Epithelial cell of esophagus (primary cell): ENCODE measurements around the gene CFAP45.

ENCODE experiments used
- DNase-seq: peaks from one replicate; pipeline ENCODE4 v3.0.0; 2010; ENCODE audit warnings: low read depth
- H3K4me3 ChIP-seq: 2 replicates; pipeline ENCODE4 v1.5.1; 2011; ENCODE audit warnings: mild to moderate bottlenecking, low read length, control low read depth
- CTCF ChIP-seq: IDR thresholded peaks from 2 replicates; pipeline ENCODE4 v1.5.1; 2011; ENCODE audit warnings: low read depth, mild to moderate bottlenecking, low read length, control low read depth, inconsistent platforms; ENCODE audit not compliant: insufficient read depth; ENCODE audit errors: missing control alignments

The CFAP45 gene

GRCh38 chr1:159935719-159936272, 35.8 kb upstream of the CFAP45 start:
- no peak for TF ChIP-seq CTCF
- no peak overlapping the region for H3K4me3 ChIP-seq
- no peak for DNase-seq

GRCh38 chr1:159935305-159935704, 35.3 kb upstream of the CFAP45 start:
- DNase-seq = no peak
- H3K4me3 ChIP-seq = no peak overlapping the region
- TF ChIP-seq CTCF = no peak

- no peak overlapping the region for H3K4me3 ChIP-seq
- no peak for TF ChIP-seq CTCF
- DNase-seq = no peak
Measured at GRCh38 chr1:159934136-159935039, 34.4 kb upstream of the CFAP45 start.

GRCh38 chr1:159933347-159933746, 33.4 kb upstream of the CFAP45 start:
- no peak for TF ChIP-seq CTCF
- no peak overlapping the region for H3K4me3 ChIP-seq
- DNase-seq = peak; percentile 94

- DNase-seq = peak; percentile 64
- no peak overlapping the region for H3K4me3 ChIP-seq
- TF ChIP-seq CTCF = no peak
Measured at GRCh38 chr1:159932296-159933285, 32.6 kb upstream of the CFAP45 start.

GRCh38 chr1:159931795-159932173, 31.8 kb upstream of the CFAP45 start:
- no peak for DNase-seq
- H3K4me3 ChIP-seq = no peak overlapping the region
- no peak for TF ChIP-seq CTCF
